ENCODE results near the gene TMEM178B. TPM values are rescaled to one million over a fixed set of nuclear protein-coding genes. Genes with fewer than 3 reads are reported as not detected.

Gene TMEM178B
- total and polyA plus RNA-seq, 2 of the 4 experiments (the other 2 are of a cell fraction) = under 0.01 to 0.05 TPM

DNA sequence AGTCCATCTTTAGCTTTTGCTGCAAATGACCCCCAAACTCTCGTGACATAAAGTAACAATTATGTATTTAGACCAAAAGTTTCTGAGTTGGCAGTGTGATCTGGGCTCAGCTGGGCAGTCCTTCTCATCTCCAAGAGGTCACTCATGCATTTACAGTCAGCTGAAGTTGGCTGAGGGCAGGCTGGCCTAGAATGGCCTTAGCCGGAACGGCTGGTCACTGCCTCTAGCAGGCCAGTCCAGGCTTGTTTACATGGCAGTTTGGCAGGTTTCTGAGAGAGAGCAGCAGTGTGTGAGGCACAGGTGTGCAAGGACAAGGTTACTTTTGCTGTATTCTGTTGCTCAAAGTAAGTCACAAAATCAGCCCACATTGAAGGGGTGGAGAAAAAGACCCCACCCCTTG, 277.3 kb downstream of the TMEM178B start:
- no peak overlapping the region for H2AK9ac ChIP-seq (replicated peaks; ENCODE audit: low read depth, low read length, poor library complexity)
- intact Hi-C loops (cut with micrococcal nuclease) (no loop called here), dilution Hi-C loops (cut with HindIII; ENCODE audit: low sequenced_read_pairs, unreplicated experiment) (no loop called here), in situ Hi-C loops (cut with MboI; ENCODE audit: low sequenced_read_pairs) (no loop called here)
- H3K4me3 ChIP-seq (ENCODE audit: insufficient read depth, low read depth, low read length) = no peak overlapping the region
- CTCF ChIA-PET = no interaction called here
- H2BK15ac ChIP-seq (ENCODE audit: low read depth, low read length) = no peak overlapping the region
- no peaks in the 10 kb centered on the region for H3K9me1 ChIP-seq (ENCODE audit: insufficient read depth, low read length)
- no peaks in the 10 kb centered on the region for H3K36me3 ChIP-seq (ENCODE audit: control insufficient read depth, insufficient read depth, low read length)
- no peak overlapping the region for H3K56ac ChIP-seq (ENCODE audit: extremely low read depth, insufficient read depth, low read length)
- no peak overlapping the region for H3K4ac ChIP-seq (ENCODE audit: low read depth, low read length)
- no TSS peak for BruUV-seq (replicated peaks)
- H4K91ac ChIP-seq (ENCODE audit: insufficient read depth, low read depth, low read length) = no peak overlapping the region
- no peak overlapping the region for H3K23ac ChIP-seq (ENCODE audit: low read depth, low read length)
- no peak for DNase-seq
- H3K14ac ChIP-seq (replicated peaks; ENCODE audit: low read depth, low read length) = no peak overlapping the region
- H3K18ac ChIP-seq (ENCODE audit: low read depth, low read length) = no peak overlapping the region
- POLR2A ChIA-PET (ENCODE audit: unreplicated experiment) = no interaction called here
- H3K27ac ChIP-seq (ENCODE audit: insufficient read depth, low read length) = no peak overlapping the region
- TF ChIP-seq, protein P1, sequence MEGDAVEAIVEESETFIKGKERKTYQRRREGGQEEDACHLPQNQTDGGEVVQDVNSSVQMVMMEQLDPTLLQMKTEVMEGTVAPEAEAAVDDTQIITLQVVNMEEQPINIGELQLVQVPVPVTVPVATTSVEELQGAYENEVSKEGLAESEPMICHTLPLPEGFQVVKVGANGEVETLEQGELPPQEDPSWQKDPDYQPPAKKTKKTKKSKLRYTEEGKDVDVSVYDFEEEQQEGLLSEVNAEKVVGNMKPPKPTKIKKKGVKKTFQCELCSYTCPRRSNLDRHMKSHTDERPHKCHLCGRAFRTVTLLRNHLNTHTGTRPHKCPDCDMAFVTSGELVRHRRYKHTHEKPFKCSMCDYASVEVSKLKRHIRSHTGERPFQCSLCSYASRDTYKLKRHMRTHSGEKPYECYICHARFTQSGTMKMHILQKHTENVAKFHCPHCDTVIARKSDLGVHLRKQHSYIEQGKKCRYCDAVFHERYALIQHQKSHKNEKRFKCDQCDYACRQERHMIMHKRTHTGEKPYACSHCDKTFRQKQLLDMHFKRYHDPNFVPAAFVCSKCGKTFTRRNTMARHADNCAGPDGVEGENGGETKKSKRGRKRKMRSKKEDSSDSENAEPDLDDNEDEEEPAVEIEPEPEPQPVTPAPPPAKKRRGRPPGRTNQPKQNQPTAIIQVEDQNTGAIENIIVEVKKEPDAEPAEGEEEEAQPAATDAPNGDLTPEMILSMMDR (conservative IDR thresholded peaks at IDR 0.05; ENCODE audit: low read depth, low read length) = no peak
- TF ChIP-seq MAZ (IDR thresholded peaks at IDR 0.05; ENCODE audit: borderline replicate concordance, low read depth, low read length) (no peak), BHLHE40 (IDR thresholded peaks at IDR 0.05; ENCODE audit: low read depth, low read length) (no peak), RCOR1 (IDR thresholded peaks at IDR 0.05; ENCODE audit: insufficient replicate concordance, low read length) (no peak), POLR2A (IDR thresholded peaks at IDR 0.05; ENCODE audit: low read depth, low read length) (no peak), CHD1 (IDR thresholded peaks at IDR 0.05; ENCODE audit: low read depth, low read length) (no peak), CEBPB (IDR thresholded peaks at IDR 0.05; ENCODE audit: low read depth, low read length) (no peak), NFE2L2 (IDR thresholded peaks at IDR 0.05; ENCODE audit: low read depth, low read length) (no peak), RFX5 (IDR thresholded peaks at IDR 0.05; ENCODE audit: low read depth, low read length) (no peak), MXI1 (IDR thresholded peaks at IDR 0.05; ENCODE audit: borderline replicate concordance, low read depth, low read length) (no peak), FOS (IDR thresholded peaks at IDR 0.05; ENCODE audit: low read depth, low read length) (no peak), RAD21 (IDR thresholded peaks at IDR 0.05; ENCODE audit: low read length) (no peak), SMC3 (IDR thresholded peaks at IDR 0.05; ENCODE audit: low read depth, low read length) (no peak)
- TF ChIP-seq, protein P2, sequence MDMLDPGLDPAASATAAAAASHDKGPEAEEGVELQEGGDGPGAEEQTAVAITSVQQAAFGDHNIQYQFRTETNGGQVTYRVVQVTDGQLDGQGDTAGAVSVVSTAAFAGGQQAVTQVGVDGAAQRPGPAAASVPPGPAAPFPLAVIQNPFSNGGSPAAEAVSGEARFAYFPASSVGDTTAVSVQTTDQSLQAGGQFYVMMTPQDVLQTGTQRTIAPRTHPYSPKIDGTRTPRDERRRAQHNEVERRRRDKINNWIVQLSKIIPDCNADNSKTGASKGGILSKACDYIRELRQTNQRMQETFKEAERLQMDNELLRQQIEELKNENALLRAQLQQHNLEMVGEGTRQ (IDR thresholded peaks at IDR 0.05; ENCODE audit: low read depth, low read length) = no peak
- TF ChIP-seq, protein P3, sequence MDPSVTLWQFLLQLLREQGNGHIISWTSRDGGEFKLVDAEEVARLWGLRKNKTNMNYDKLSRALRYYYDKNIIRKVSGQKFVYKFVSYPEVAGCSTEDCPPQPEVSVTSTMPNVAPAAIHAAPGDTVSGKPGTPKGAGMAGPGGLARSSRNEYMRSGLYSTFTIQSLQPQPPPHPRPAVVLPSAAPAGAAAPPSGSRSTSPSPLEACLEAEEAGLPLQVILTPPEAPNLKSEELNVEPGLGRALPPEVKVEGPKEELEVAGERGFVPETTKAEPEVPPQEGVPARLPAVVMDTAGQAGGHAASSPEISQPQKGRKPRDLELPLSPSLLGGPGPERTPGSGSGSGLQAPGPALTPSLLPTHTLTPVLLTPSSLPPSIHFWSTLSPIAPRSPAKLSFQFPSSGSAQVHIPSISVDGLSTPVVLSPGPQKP (IDR thresholded peaks at IDR 0.05; ENCODE audit: borderline replicate concordance, low read depth, low read length) = no peak
- H4K5ac ChIP-seq (ENCODE audit: low read depth, low read length) = no peak overlapping the region
- WGBS, 2 experiments (ENCODE audit: extremely low coverage in 2 of 2, insufficient read length in 1 of 2) = 50% methylated on average over 2 of the region's 3 CpGs; no CpG with 5 or more reads in 1 of the 2 experiments
- H3K4me1 ChIP-seq (ENCODE audit: control insufficient read depth, insufficient read depth, low read length) = no peaks in the 10 kb centered on the region
- no peak overlapping the region for H3K9ac ChIP-seq (ENCODE audit: low read depth, low read length)
- H2BK20ac ChIP-seq (ENCODE audit: low read depth, low read length) = no peak overlapping the region
- H3K27me3 ChIP-seq (ENCODE audit: control insufficient read depth, insufficient read depth, low read length) = no peaks in the 10 kb centered on the region
- H2BK120ac ChIP-seq (ENCODE audit: low read depth, low read length) = no peak overlapping the region
- no peak overlapping the region for H2AFZ ChIP-seq (replicated peaks; ENCODE audit: low read length, poor library complexity)
- H4K20me1 ChIP-seq (ENCODE audit: insufficient read depth, low read length) = no peaks in the 10 kb centered on the region
- no peak overlapping the region for H4K8ac ChIP-seq (ENCODE audit: low read depth in 2 of 2, low read length in 2 of 2)
- no peak overlapping the region for H2BK5ac ChIP-seq (ENCODE audit: low read depth, low read length, poor library complexity, severe bottlenecking)
- no peak overlapping the region for H2AK5ac ChIP-seq (ENCODE audit: low read depth, low read length)
- no peak for ATAC-seq (ENCODE audit: low read depth)
- peaks cover 4% of the 10 kb centered on the region for H3K9me3 ChIP-seq (ENCODE audit: control insufficient read depth, insufficient read depth, low read length)
- H3K79me1 ChIP-seq (ENCODE audit: low read depth in 1 of 2, low read length in 2 of 2) = no peaks in the 10 kb centered on the region
- H3K4me2 ChIP-seq (ENCODE audit: low read depth, low read length) = no peak overlapping the region

Data from IMR-90 (cell line).